GM21515 (cell line): ENCODE results near the gene RFTN1.

Experiments
- ATAC-seq: cut with Tn5 transposase; IDR thresholded peaks from one replicate; pipeline ENCODE4 v1.9.1; 2021; ENCODE audit not compliant: unreplicated experiment

Gene RFTN1

GRCh38 chr3:16533928-16534574 lies 20.6 kb upstream of the RFTN1 start:
- no peak for ATAC-seq

GRCh38 chr3:16529264-16529663 lies 15.8 kb upstream of the RFTN1 start:
- ATAC-seq: no peak

GRCh38 chr3:16528581-16528993 lies 15.1 kb upstream of the RFTN1 start:
- no peak for ATAC-seq

GRCh38 chr3:16528106-16528505 lies 14.6 kb upstream of the RFTN1 start:
- ATAC-seq: no peak

- no peak for ATAC-seq
Observed at GRCh38 chr3:16524196-16524595, 10.7 kb upstream of the RFTN1 start.

- ATAC-seq: no peak
Observed at GRCh38 chr3:16523778-16524177, 10.3 kb upstream of the RFTN1 start.

- ATAC-seq: no peak
Observed at GRCh38 chr3:16522834-16523233, 9.3 kb upstream of the RFTN1 start.

GRCh38 chr3:16520970-16521881 lies 7.7 kb upstream of the RFTN1 start:
- peak; percentile 52 for ATAC-seq

- ATAC-seq: no peak
Observed at GRCh38 chr3:16520241-16520969, 6.9 kb upstream of the RFTN1 start.

GRCh38 chr3:16516695-16517481 lies 3.4 kb upstream of the RFTN1 start:
- ATAC-seq: no peak

GRCh38 chr3:16515885-16516420 lies 2.5 kb upstream of the RFTN1 start:
- ATAC-seq: no peak

GRCh38 chr3:16514755-16515353 lies 1.4 kb upstream of the RFTN1 start:
- ATAC-seq: no peak

GRCh38 chr3:16514021-16514700 lies 662 bp upstream of the RFTN1 start:
- ATAC-seq: no peak

GRCh38 chr3:16512435-16513140 lies 911 bp downstream of the RFTN1 start:
- ATAC-seq: no peak

- ATAC-seq: peak; percentile 50
Observed at GRCh38 chr3:16511681-16512434, 1.6 kb downstream of the RFTN1 start.

GRCh38 chr3:16510620-16511319 lies 2.7 kb downstream of the RFTN1 start:
- ATAC-seq: no peak

GRCh38 chr3:16509721-16510619 lies 3.5 kb downstream of the RFTN1 start:
- ATAC-seq: no peak
